ENCODE measurements around the gene ANAPC16.

Gene ANAPC16

GRCh38 chr10:72215611-72216549 is at the start of gene ANAPC16, which contains the start of gene ASCC1:
Gene ANAPC16, plus strand, starts transcription at chr10:72216012. Its CDS starts 7,903 bp downstream, at chr10:72223915.
Gene ASCC1, minus strand, starts transcription at chr10:72216276. Its CDS starts 2,978 bp downstream, at chr10:72213298.
- H3K9me3 Mint-ChIP-seq: no peaks in the 10 kb centered on the region
- H3K27ac Mint-ChIP-seq: peak within 1 kb of the TSS; percentile 100
- H3K27me3 Mint-ChIP-seq: no peaks in the 10 kb centered on the region
- DNase-seq: peak; percentile 98
- peaks cover 64% of the 10 kb centered on the region for H3K36me3 Mint-ChIP-seq (ENCODE audit: low read depth)
- H3K4me3 Mint-ChIP-seq: peak within 1 kb of the TSS; percentile 89
- peaks cover 57% of the 10 kb centered on the region for H3K4me1 Mint-ChIP-seq (ENCODE audit: low read depth)

- no peaks in the 10 kb centered on the region for H3K9me3 Mint-ChIP-seq
- DNase-seq: no peak
- no peaks in the 10 kb centered on the region for H3K27me3 Mint-ChIP-seq
- H3K36me3 Mint-ChIP-seq (ENCODE audit: low read depth): peaks cover 29% of the 10 kb centered on the region
- no peak overlapping the region for H3K4me3 Mint-ChIP-seq
- peaks cover 35% of the 10 kb centered on the region for H3K4me1 Mint-ChIP-seq (ENCODE audit: low read depth)
- no peak overlapping the region for H3K27ac Mint-ChIP-seq
Measured at GRCh38 chr10:72167118-72167517, 48.7 kb upstream of the ANAPC16 start.

GRCh38 chr10:72170263-72170662 is 45.5 kb upstream of the ANAPC16 start:
- no peak for DNase-seq
- H3K4me1 Mint-ChIP-seq (ENCODE audit: low read depth): peaks cover 25% of the 10 kb centered on the region
- H3K27ac Mint-ChIP-seq: no peak overlapping the region
- H3K36me3 Mint-ChIP-seq (ENCODE audit: low read depth): peaks cover 24% of the 10 kb centered on the region
- H3K4me3 Mint-ChIP-seq: no peak overlapping the region
- H3K9me3 Mint-ChIP-seq: no peaks in the 10 kb centered on the region
- no peaks in the 10 kb centered on the region for H3K27me3 Mint-ChIP-seq

GRCh38 chr10:72170733-72171132 is 45.1 kb upstream of the ANAPC16 start:
- no peak for DNase-seq
- peaks cover 20% of the 10 kb centered on the region for H3K4me1 Mint-ChIP-seq (ENCODE audit: low read depth)
- H3K36me3 Mint-ChIP-seq (ENCODE audit: low read depth): peaks cover 24% of the 10 kb centered on the region
- H3K4me3 Mint-ChIP-seq: no peak overlapping the region
- H3K9me3 Mint-ChIP-seq: no peaks in the 10 kb centered on the region
- H3K27me3 Mint-ChIP-seq: no peaks in the 10 kb centered on the region
- no peak overlapping the region for H3K27ac Mint-ChIP-seq

- Mint-ChIP-seq H3K36me3 (ENCODE audit: low read depth) (peaks cover 24% of the 10 kb centered on the region), H3K27me3 (no peaks in the 10 kb centered on the region), H3K4me1 (ENCODE audit: low read depth) (peaks cover 18% of the 10 kb centered on the region), H3K27ac (no peak overlapping the region), H3K4me3 (no peak overlapping the region), H3K9me3 (no peaks in the 10 kb centered on the region)
- no peak for DNase-seq
Measured at GRCh38 chr10:72171175-72171630, 44.6 kb upstream of the ANAPC16 start.

- no peak overlapping the region for H3K27ac Mint-ChIP-seq
- no peak overlapping the region for H3K4me3 Mint-ChIP-seq
- peaks cover 26% of the 10 kb centered on the region for H3K36me3 Mint-ChIP-seq (ENCODE audit: low read depth)
- peaks cover 17% of the 10 kb centered on the region for H3K4me1 Mint-ChIP-seq (ENCODE audit: low read depth)
- no peaks in the 10 kb centered on the region for H3K27me3 Mint-ChIP-seq
- DNase-seq: no peak
- no peaks in the 10 kb centered on the region for H3K9me3 Mint-ChIP-seq
Measured at GRCh38 chr10:72173262-72173618, 42.6 kb upstream of the ANAPC16 start.

GRCh38 chr10:72173619-72174296 is 42.1 kb upstream of the ANAPC16 start:
- H3K4me3 Mint-ChIP-seq: no peak overlapping the region
- no peak for DNase-seq
- H3K36me3 Mint-ChIP-seq (ENCODE audit: low read depth): peaks cover 27% of the 10 kb centered on the region
- H3K27me3 Mint-ChIP-seq: no peaks in the 10 kb centered on the region
- H3K9me3 Mint-ChIP-seq: no peaks in the 10 kb centered on the region
- peaks cover 17% of the 10 kb centered on the region for H3K4me1 Mint-ChIP-seq (ENCODE audit: low read depth)
- H3K27ac Mint-ChIP-seq: peak overlapping the region; percentile 42

GRCh38 chr10:72174297-72174662 is 41.5 kb upstream of the ANAPC16 start:
- Mint-ChIP-seq H3K27ac (no peak overlapping the region), H3K4me3 (no peak overlapping the region), H3K4me1 (ENCODE audit: low read depth) (peaks cover 17% of the 10 kb centered on the region)

GRCh38 chr10:72175149-72175548 is 40.7 kb upstream of the ANAPC16 start:
- Mint-ChIP-seq H3K4me1 (ENCODE audit: low read depth) (peaks cover 17% of the 10 kb centered on the region), H3K36me3 (ENCODE audit: low read depth) (peaks cover 31% of the 10 kb centered on the region), H3K4me3 (no peak overlapping the region), H3K27ac (no peak overlapping the region), H3K9me3 (no peaks in the 10 kb centered on the region), H3K27me3 (no peaks in the 10 kb centered on the region)
- no peak for DNase-seq

More at GRCh38 chr10:72174297-72174662, 41.5 kb upstream of the ANAPC16 start:
- H3K27me3 Mint-ChIP-seq: no peaks in the 10 kb centered on the region
- no peaks in the 10 kb centered on the region for H3K9me3 Mint-ChIP-seq
- DNase-seq: no peak
- H3K36me3 Mint-ChIP-seq (ENCODE audit: low read depth): peaks cover 29% of the 10 kb centered on the region

- Mint-ChIP-seq H3K9me3 (no peaks in the 10 kb centered on the region), H3K27ac (no peak overlapping the region), H3K4me3 (no peak overlapping the region), H3K36me3 (ENCODE audit: low read depth) (peaks cover 31% of the 10 kb centered on the region), H3K4me1 (ENCODE audit: low read depth) (peaks cover 11% of the 10 kb centered on the region), H3K27me3 (no peaks in the 10 kb centered on the region)
- DNase-seq: no peak
Measured at GRCh38 chr10:72176701-72177100, 39.1 kb upstream of the ANAPC16 start.

- H3K27me3 Mint-ChIP-seq: no peaks in the 10 kb centered on the region
- no peak overlapping the region for H3K27ac Mint-ChIP-seq
- no peak overlapping the region for H3K4me3 Mint-ChIP-seq
- DNase-seq: no peak
- H3K9me3 Mint-ChIP-seq: no peaks in the 10 kb centered on the region
- peaks cover 37% of the 10 kb centered on the region for H3K36me3 Mint-ChIP-seq (ENCODE audit: low read depth)
- H3K4me1 Mint-ChIP-seq (ENCODE audit: low read depth): peaks cover 11% of the 10 kb centered on the region
Measured at GRCh38 chr10:72177454-72177853, 38.4 kb upstream of the ANAPC16 start.

GRCh38 chr10:72184156-72184555 is 31.7 kb upstream of the ANAPC16 start:
- H3K36me3 Mint-ChIP-seq (ENCODE audit: low read depth): peaks cover 66% of the 10 kb centered on the region
- peaks cover 10% of the 10 kb centered on the region for H3K4me1 Mint-ChIP-seq (ENCODE audit: low read depth)
- H3K27me3 Mint-ChIP-seq: no peaks in the 10 kb centered on the region
- peaks cover 6% of the 10 kb centered on the region for H3K9me3 Mint-ChIP-seq
- no peak for DNase-seq
- no peak overlapping the region for H3K27ac Mint-ChIP-seq
- H3K4me3 Mint-ChIP-seq: no peak overlapping the region

GRCh38 chr10:72186258-72186981 is 29.4 kb upstream of the ANAPC16 start:
- DNase-seq: no peak
- Mint-ChIP-seq H3K4me3 (no peak overlapping the region), H3K9me3 (peaks cover 6% of the 10 kb centered on the region), H3K36me3 (ENCODE audit: low read depth) (peaks cover 60% of the 10 kb centered on the region), H3K27ac (peak overlapping the region; percentile 28), H3K4me1 (ENCODE audit: low read depth) (peaks cover 10% of the 10 kb centered on the region), H3K27me3 (no peaks in the 10 kb centered on the region)

- Mint-ChIP-seq H3K9me3 (peaks cover 6% of the 10 kb centered on the region), H3K4me3 (no peak overlapping the region), H3K4me1 (ENCODE audit: low read depth) (peaks cover 10% of the 10 kb centered on the region), H3K27ac (no peak overlapping the region), H3K27me3 (no peaks in the 10 kb centered on the region), H3K36me3 (ENCODE audit: low read depth) (peaks cover 59% of the 10 kb centered on the region)
- no peak for DNase-seq
Measured at GRCh38 chr10:72186982-72187330, 28.9 kb upstream of the ANAPC16 start.
